Activated CD4-positive, alpha-beta T cell treated with anti-CD3 and anti-CD28 coated beads, Interleukin-10, Interleukin-2, amounts not matched to agents 100 ng/mL and 50 ng/mL, durations not matched to agents 16 hours and 8 hours (primary cell): ENCODE results near the gene PRKRIP1.
"Not testable (repeated sequence)": the region's sequence is repeated elsewhere in the genome, so short reads cannot be mapped to it uniquely, and the experiment has no call there.

Experiments
- DNase-seq: peaks from one replicate; pipeline ENCODE4 v3.0.0-alpha.2; 2020

Gene PRKRIP1

GRCh38 chr7:102432442-102433218 is 36.5 kb downstream of the PRKRIP1 start:
- DNase-seq, result no peak

GRCh38 chr7:102433219-102434038 is 37.3 kb downstream of the PRKRIP1 start, which contains the start of gene ORAI2:
Gene ORAI2, plus strand, starts transcription at chr7:102433575. Its CDS starts 5,382 bp downstream, at chr7:102438957.
- DNase-seq, result peak; percentile 93

GRCh38 chr7:102434039-102434486 is 37.9 kb downstream of the PRKRIP1 start:
- DNase-seq, result no peak

GRCh38 chr7:102436118-102436517 is 40.0 kb downstream of the PRKRIP1 start:
- no peak for DNase-seq

DNA sequence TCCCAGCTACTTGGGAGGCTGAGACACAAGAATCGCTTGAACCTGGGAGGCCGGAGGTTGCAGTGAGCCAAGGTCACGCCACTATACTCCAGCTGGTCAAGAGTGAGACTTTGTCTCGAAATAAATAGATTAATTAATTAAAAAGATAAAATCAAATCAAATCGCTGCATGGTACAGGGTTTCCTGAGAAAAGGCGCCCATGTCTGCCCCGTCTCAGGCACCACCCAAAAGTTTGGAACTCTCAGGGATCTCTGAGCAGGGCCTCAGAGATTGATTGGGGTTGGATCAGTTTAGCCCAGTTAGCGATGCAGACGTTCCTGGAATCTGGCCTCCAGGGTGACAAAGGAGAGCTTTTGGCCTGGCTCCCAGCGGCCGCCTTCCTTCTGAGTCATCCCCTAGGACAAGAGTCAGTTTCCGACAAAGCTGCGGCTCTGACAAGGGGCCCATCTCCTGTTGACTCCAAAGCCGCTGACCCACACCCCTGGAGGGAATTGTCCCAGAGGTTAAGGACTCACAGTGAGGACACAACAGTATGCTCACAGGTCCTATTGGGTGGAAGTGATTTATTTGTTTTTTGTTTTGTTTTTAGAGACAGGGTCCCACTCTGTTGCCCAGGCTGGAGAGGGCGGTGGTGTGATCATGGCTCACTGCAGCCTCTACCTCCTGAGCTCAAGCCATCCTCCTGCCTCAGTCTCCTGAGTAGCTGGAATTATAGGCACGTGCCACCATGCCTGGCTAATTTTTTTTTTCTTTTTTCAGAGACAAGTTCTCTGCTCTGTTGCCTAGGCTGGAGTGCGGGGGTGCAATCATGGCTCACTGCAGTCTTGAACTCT is 44.0 kb downstream of the PRKRIP1 start:
- DNase-seq, result no peak

- DNase-seq, result no peak
Measured at GRCh38 chr7:102444961-102445673, 49.0 kb downstream of the PRKRIP1 start.

GRCh38 chr7:102445674-102446071 is 49.5 kb downstream of the PRKRIP1 start:
- DNase-seq, result no peak

DNA sequence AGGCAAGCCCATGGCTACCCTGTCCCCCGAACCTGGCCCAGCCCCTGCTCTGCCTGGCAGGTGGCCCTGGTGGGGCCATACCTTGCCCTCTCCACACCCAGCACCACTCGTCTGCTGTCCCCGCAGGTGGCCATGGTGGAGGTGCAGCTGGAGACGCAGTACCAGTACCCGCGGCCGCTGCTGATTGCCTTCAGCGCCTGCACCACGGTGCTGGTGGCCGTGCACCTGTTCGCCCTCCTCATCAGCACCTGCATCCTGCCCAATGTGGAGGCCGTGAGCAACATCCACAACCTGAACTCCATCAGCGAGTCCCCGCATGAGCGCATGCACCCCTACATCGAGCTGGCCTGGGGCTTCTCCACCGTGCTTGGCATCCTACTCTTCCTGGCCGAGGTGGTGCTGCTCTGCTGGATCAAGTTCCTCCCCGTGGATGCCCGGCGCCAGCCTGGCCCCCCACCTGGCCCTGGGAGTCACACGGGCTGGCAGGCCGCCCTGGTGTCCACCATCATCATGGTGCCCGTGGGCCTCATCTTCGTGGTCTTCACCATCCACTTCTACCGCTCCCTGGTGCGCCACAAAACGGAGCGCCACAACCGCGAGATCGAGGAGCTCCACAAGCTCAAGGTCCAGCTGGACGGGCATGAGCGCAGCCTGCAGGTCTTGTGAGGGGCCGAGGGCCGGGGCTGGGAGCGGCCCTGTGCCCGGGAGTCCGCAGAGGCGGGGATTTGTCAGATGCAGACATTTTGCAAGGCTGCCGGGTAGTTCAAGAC is 50.4 kb downstream of the PRKRIP1 start:
- no peak for DNase-seq

DNA sequence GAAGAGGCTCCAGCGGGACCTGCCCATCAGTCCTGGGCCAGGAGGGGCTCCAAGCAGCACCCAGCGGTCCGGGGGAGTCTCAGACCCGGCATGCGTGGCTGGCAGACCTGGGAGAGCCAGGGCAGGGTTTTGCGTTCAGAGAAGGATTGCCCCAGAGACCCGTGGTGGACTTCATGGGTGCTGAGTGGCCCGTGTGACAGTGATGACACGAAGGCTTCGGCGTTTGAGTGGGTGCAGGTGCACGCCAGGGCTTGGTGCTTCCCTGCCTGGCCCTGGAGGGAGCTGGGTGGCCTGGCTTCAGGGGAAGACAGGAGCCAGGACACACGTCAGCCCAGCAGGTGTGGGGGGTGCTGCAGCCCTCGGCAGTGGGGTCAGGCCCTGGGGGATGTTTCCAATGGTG is 51.1 kb downstream of the PRKRIP1 start:
- no peak for DNase-seq

- no peak for DNase-seq
Measured at GRCh38 chr7:102449136-102449535, 53.0 kb downstream of the PRKRIP1 start.

GRCh38 chr7:102450242-102450641 is 54.1 kb downstream of the PRKRIP1 start:
- peak; percentile 39 for DNase-seq

DNA sequence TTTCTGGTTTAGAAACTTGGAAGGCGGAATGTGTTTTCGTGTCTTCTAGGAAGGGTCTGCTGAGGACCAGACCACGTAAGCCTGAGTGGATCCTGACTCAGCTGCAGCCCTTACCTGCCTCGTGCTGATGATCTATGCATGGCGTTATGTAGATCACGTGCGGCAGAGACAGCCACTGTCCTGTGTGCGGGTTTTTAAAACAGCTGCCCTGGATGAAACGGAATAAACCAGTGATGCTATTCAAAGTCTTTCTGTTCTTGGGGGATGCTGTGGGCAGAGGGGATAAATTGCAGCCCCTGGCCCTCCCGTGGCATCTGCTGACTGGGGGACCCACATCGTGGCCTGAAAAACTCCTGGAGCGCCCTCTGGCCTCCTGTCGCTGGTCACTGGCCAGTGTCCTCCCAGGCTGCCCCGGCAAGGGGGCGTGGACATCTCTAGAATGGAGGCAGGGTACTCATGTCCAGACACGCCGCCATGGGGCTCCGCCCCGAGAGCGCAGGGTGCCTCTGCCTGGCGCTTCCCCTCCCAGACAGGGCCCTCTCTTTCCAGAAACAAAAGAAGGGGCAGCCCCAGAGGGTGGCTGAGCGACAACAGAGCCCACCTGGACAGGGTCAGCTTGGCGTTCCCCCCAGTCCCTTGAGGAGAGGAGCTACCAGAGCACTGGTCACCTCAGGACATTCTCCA is 55.4 kb downstream of the PRKRIP1 start:
- DNase-seq, result no peak

GRCh38 chr7:102452451-102452850 is 56.3 kb downstream of the PRKRIP1 start:
- no peak for DNase-seq

DNA sequence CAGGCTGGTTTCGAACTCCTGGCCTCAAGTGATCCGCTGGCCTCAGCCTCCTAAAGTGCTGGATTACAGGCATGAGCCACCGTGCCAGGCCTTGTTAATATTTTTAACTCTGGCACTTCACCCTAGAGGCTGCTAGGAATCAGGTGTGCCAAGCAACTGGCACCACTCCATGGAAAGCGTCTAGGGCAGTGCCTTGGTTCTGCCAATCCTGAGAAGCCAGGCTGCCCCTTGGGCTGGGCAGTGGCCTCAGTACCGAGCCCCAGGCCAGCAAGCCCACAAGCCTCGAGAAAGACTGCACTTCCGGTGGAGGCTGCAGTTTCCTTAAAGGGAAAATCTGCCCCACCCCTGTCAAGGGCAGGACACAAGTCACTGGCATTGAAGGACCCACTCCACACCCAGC is 57.2 kb downstream of the PRKRIP1 start:
- DNase-seq, result no peak

GRCh38 chr7:102454468-102454867 is 58.3 kb downstream of the PRKRIP1 start:
- no peak for DNase-seq

- not testable (repeated sequence) for DNase-seq
Measured at GRCh38 chr7:102454932-102455331, 58.8 kb downstream of the PRKRIP1 start.

- no peak for DNase-seq
Measured at GRCh38 chr7:102455596-102455995, 59.4 kb downstream of the PRKRIP1 start.

DNA sequence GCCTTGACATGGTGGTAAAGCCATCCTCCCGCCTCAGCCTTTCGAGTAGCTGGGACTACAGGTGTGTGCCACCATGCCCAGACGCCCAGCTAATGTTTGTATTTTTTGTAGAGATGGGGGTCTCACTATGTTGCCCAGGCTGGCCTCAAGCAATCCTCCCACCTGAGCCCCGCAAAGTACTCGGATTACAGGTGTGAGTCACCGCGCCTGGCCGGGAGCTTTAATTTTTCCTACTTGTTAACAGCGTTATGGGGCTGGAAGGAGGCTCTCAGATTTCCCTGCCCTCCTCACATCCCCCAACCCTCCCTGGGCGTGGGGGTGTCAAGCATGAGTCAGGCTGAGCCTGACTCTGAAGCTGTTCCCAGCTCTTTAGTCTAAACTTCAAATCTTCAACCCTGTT is 60.2 kb downstream of the PRKRIP1 start:
- DNase-seq, result no peak

- no peak for DNase-seq
Measured at GRCh38 chr7:102457352-102457924, 61.3 kb downstream of the PRKRIP1 start.

GRCh38 chr7:102459221-102459844 is 63.2 kb downstream of the PRKRIP1 start:
- no peak for DNase-seq
